Cardiac fibroblast (primary cell): ENCODE data around the gene IQCF5.
"Not testable (repeated sequence)": the region's sequence is repeated elsewhere in the genome, so short reads cannot be mapped to it uniquely, and the experiment has no call there.

Source experiments
- DNase-seq, 2 donors: peaks; one replicate each; pipeline versions ENCODE4 v3.0.0 to v3.0.0-alpha.2; 2010; ENCODE audit warnings: low read depth in 2 of 2
- H3K4me3 ChIP-seq, 2 donors: replicated peaks in 1 of 2; 1 replicate in 1 of 2; 2 replicates in 1 of 2; pipeline ENCODE4 v1.5.1; 2011; ENCODE audit warnings: low read depth in 2 of 2, low read length in 2 of 2, mild to moderate bottlenecking in 2 of 2, moderate library complexity in 1 of 2
- CTCF ChIP-seq: IDR thresholded peaks from one replicate; pipeline ENCODE4 v1.5.1; 2011; ENCODE audit warnings: low read depth, mild to moderate bottlenecking, low read length, inconsistent platforms

The IQCF5 gene

GRCh38 chr3:51875501-51875900, at the start of gene IQCF5:
TSS of gene IQCF5 (minus strand) at chr3:51875601. CDS start at chr3:51875531, 70 bp downstream.
- H3K4me3 ChIP-seq: no peak within 1 kb of the TSS
- no peak for TF ChIP-seq CTCF
- no peak for DNase-seq

GRCh38 chr3:51921081-51921578, 45.7 kb upstream of the IQCF5 start:
- no peak for DNase-seq
- H3K4me3 ChIP-seq: no peak overlapping the region
- no peak for TF ChIP-seq CTCF

GRCh38 chr3:51916418-51916817, 41.0 kb upstream of the IQCF5 start:
- no peak for TF ChIP-seq CTCF
- H3K4me3 ChIP-seq: no peak overlapping the region
- no peak for DNase-seq

- DNase-seq: no peak
- H3K4me3 ChIP-seq: no peak overlapping the region
- no peak for TF ChIP-seq CTCF
Measured at GRCh38 chr3:51908026-51908425, 32.6 kb upstream of the IQCF5 start.

- no peak for DNase-seq
- no peak for TF ChIP-seq CTCF
- no peak overlapping the region for H3K4me3 ChIP-seq
Measured at GRCh38 chr3:51904034-51904823, 28.8 kb upstream of the IQCF5 start.

GRCh38 chr3:51902361-51902760, 27.0 kb upstream of the IQCF5 start:
- DNase-seq, H3K4me3 ChIP-seq: not testable (repeated sequence)

GRCh38 chr3:51900043-51900442, 24.6 kb upstream of the IQCF5 start:
- DNase-seq, H3K4me3 ChIP-seq: not testable (repeated sequence)

- TF ChIP-seq CTCF: no peak
- H3K4me3 ChIP-seq: no peak overlapping the region
- DNase-seq: no peak
Measured at GRCh38 chr3:51897391-51897790, 22.0 kb upstream of the IQCF5 start.
